Glutamatergic neuron (in vitro differentiated cells): ENCODE results near the gene RCAN3. TPM values are rescaled to one million over a fixed set of nuclear protein-coding genes. Genes with fewer than 3 reads are reported as not detected.
"Not testable (repeated sequence)": the region's sequence is repeated elsewhere in the genome, so short reads cannot be mapped to it uniquely, and the experiment has no call there.

Experiments used
- DNase-seq: peaks from one replicate; pipeline ENCODE4 v3.0.0; 2022
- H3K27ac Mint-ChIP-seq: one replicate; pipeline ENCODE4 v1.8.0; 2020; ENCODE audit warnings: mild to moderate bottlenecking, mixed read lengths, inconsistent platforms; ENCODE audit not compliant: unreplicated experiment
- H3K27me3 Mint-ChIP-seq: one replicate; pipeline ENCODE4 v1.8.0; 2020; ENCODE audit warnings: mild to moderate bottlenecking, moderate library complexity, mixed read lengths, inconsistent platforms; ENCODE audit not compliant: unreplicated experiment
- H3K36me3 Mint-ChIP-seq: one replicate; pipeline ENCODE4 v1.8.0; 2020; ENCODE audit warnings: mild to moderate bottlenecking, mixed read lengths, inconsistent platforms; ENCODE audit not compliant: unreplicated experiment
- H3K4me1 Mint-ChIP-seq: one replicate; pipeline ENCODE4 v1.8.0; 2020; ENCODE audit warnings: mild to moderate bottlenecking, low read depth, mixed read lengths, inconsistent platforms; ENCODE audit not compliant: unreplicated experiment
- H3K4me3 Mint-ChIP-seq: one replicate; pipeline ENCODE4 v1.8.0; 2020; ENCODE audit warnings: mild to moderate bottlenecking, mixed read lengths, inconsistent platforms; ENCODE audit not compliant: unreplicated experiment
- H3K9me3 Mint-ChIP-seq: one replicate; pipeline ENCODE4 v1.8.0; 2020; ENCODE audit warnings: mild to moderate bottlenecking, moderate library complexity, mixed read lengths, inconsistent platforms; ENCODE audit not compliant: unreplicated experiment
- total RNA-seq: library from RNA; stranded (reverse); fragmentation: NEBNext Ultra II Directional; extraction: Animal tissue kit (Norgen Biotek cat#: 25700); gene quantifications from one replicate; pipeline ENCODE4 v1.2.1, GENCODE V29; 2021; ENCODE audit not compliant: unreplicated experiment
- TF ChIP-seq, protein P1 (sequence below): fragments of 200-600 bp; sonication (generic); IDR thresholded peaks from one replicate; pipeline ENCODE4 v1.5.0; 2021; ENCODE audit not compliant: partially characterized antibody, unreplicated experiment

RCAN3 gene
- total RNA-seq, 1 donor from 2014 or later = 21.8 TPM

DNA sequence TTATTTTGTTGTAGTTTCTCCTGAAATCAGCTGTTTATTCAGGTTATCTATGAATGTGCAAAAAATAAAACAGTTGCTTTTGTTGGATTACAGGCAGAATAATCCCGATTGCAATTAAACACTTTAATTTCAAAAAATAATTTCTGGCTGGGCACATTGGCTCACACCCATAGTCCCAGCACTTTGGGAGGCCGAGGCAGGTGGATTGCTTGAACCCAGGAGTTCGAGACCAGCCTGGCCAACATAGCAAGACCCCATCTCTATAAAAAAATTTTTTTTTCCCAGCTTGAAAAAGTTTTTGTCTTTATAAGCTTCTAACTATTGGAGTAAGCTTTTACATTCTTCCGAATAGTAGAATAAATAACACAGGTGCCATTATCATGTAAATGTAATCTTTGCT is 15.3 kb downstream of the RCAN3 start:
- H3K36me3 Mint-ChIP-seq = no peaks in the 10 kb centered on the region
- H3K9me3 Mint-ChIP-seq = no peaks in the 10 kb centered on the region
- no peaks in the 10 kb centered on the region for H3K27me3 Mint-ChIP-seq
- TF ChIP-seq, protein P1, sequence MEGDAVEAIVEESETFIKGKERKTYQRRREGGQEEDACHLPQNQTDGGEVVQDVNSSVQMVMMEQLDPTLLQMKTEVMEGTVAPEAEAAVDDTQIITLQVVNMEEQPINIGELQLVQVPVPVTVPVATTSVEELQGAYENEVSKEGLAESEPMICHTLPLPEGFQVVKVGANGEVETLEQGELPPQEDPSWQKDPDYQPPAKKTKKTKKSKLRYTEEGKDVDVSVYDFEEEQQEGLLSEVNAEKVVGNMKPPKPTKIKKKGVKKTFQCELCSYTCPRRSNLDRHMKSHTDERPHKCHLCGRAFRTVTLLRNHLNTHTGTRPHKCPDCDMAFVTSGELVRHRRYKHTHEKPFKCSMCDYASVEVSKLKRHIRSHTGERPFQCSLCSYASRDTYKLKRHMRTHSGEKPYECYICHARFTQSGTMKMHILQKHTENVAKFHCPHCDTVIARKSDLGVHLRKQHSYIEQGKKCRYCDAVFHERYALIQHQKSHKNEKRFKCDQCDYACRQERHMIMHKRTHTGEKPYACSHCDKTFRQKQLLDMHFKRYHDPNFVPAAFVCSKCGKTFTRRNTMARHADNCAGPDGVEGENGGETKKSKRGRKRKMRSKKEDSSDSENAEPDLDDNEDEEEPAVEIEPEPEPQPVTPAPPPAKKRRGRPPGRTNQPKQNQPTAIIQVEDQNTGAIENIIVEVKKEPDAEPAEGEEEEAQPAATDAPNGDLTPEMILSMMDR = no peak
- no peak for DNase-seq
- no peaks in the 10 kb centered on the region for H3K4me1 Mint-ChIP-seq
- H3K4me3 Mint-ChIP-seq = no peak overlapping the region
- no peak overlapping the region for H3K27ac Mint-ChIP-seq

DNA sequence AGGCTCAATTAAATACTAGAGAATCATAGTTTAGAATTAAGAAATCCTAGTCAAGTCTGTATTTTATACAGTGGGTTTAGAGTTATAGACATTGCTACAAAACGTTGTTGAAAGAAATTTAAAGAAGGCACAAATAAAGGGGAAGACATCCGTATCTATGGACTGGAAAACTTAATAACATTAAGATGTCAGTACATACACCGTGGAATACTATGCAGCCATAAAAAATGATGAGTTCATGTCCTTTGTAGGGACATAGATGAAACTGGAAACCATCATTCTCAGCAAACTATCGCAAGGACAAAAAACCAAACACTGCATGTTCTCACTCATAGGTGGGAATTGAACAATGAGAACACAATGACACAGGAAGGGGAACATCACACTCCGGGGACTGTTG is 17.6 kb downstream of the RCAN3 start:
- H3K4me3 Mint-ChIP-seq, H3K27me3 Mint-ChIP-seq: not testable (repeated sequence)

DNA sequence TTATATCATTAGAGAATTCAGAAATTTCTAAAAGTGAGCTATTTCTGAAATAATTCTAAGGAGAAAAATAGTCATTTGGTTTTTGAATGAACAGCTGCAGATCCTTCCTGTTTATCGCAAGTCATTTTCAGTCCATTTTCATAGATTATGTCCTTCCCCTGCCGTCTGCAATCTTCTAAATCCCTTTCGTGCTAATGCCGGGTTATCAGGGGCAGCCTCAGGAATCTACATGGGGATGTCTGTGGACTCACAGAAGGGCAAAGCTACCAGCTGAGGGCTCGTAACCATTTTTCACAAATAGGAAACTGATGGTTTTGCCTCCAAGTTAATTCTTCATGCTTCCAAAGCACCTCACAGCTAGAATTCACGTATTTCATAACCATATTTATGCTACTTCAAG is 23.0 kb downstream of the RCAN3 start:
- no peaks in the 10 kb centered on the region for H3K9me3 Mint-ChIP-seq
- no peaks in the 10 kb centered on the region for H3K36me3 Mint-ChIP-seq
- H3K27me3 Mint-ChIP-seq = no peaks in the 10 kb centered on the region
- TF ChIP-seq, protein P1 = no peak
- no peak for DNase-seq
- peaks cover 10% of the 10 kb centered on the region for H3K4me1 Mint-ChIP-seq
- H3K4me3 Mint-ChIP-seq = no peak overlapping the region
- H3K27ac Mint-ChIP-seq = no peak overlapping the region

More for the DNA sequence above, 17.6 kb downstream of the RCAN3 start:
- H3K27ac Mint-ChIP-seq, H3K9me3 Mint-ChIP-seq, H3K36me3 Mint-ChIP-seq, H3K4me1 Mint-ChIP-seq, DNase-seq: not testable (repeated sequence)

DNA sequence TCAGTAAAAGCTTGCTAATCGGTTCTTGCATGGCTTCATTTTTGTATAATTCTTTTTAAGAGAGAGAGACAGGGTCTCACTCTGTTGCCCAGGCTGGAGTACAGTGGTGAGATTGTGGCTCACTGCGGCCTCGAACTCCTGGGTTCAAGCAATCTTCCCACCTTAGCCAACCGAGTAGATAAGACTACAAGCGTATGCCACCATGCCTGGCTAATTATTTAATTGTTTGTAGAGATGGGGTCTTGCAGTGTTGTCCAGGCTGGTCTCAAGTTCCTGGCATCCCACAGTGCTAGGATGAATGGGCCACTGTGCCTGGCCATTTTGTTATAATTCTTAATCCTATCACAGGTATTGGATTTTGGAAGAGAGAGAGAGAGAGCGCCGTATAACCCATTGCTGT is 23.4 kb downstream of the RCAN3 start:
- TF ChIP-seq, protein P1 = no peak
- H3K27ac Mint-ChIP-seq = no peak overlapping the region
- no peaks in the 10 kb centered on the region for H3K36me3 Mint-ChIP-seq

DNA sequence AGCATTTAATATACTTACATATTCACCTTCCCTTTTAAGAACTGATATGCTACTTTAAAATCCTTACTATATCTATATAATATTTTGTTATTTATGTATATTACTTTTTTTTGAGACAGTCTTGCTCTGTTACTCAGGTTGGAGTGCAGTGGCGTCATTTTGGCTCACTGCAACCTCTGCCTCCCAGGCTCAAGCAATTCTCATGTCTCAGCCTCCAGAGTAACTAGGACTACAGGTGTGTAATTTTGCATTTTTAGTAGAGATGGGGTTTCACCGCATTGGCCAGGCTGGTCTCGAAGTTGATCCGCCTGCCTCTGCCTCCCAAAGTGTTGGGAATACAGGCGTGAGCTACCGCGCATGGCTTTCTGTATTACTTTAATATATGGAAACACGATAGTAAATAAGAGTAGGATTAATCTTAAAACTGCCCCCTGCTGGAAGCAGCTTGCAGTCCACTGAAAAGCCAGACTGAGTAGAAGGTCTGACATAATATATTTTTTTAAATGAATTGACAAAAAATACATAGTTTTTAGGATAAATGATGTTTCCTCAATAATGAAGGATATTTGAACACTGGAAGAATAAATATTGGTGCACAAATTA is 24.4 kb downstream of the RCAN3 start:
- TF ChIP-seq, protein P1 = peak; percentile 75
- Mint-ChIP-seq H3K9me3 (no peaks in the 10 kb centered on the region), H3K36me3 (no peaks in the 10 kb centered on the region), H3K27me3 (no peaks in the 10 kb centered on the region), H3K4me3 (no peak overlapping the region), H3K4me1 (peaks cover 10% of the 10 kb centered on the region), H3K27ac (no peak overlapping the region)
- peak; percentile 30 for DNase-seq

More for the DNA sequence above, 23.4 kb downstream of the RCAN3 start:
- DNase-seq = no peak
- H3K4me3 Mint-ChIP-seq = no peak overlapping the region
- peaks cover 10% of the 10 kb centered on the region for H3K4me1 Mint-ChIP-seq
- H3K27me3 Mint-ChIP-seq = no peaks in the 10 kb centered on the region
- no peaks in the 10 kb centered on the region for H3K9me3 Mint-ChIP-seq
